GM21360 (cell line): ENCODE measurements around the gene BNC2.

ENCODE experiments used
- ATAC-seq: cut with Tn5 transposase; IDR thresholded peaks from one replicate; pipeline ENCODE4 v1.9.1; 2021; ENCODE audit warnings: mild to moderate bottlenecking, moderate library complexity; ENCODE audit not compliant: unreplicated experiment

The BNC2 gene

GRCh38 chr9:16687678-16688369 lies 182.6 kb downstream of the BNC2 start:
- ATAC-seq = no peak

DNA sequence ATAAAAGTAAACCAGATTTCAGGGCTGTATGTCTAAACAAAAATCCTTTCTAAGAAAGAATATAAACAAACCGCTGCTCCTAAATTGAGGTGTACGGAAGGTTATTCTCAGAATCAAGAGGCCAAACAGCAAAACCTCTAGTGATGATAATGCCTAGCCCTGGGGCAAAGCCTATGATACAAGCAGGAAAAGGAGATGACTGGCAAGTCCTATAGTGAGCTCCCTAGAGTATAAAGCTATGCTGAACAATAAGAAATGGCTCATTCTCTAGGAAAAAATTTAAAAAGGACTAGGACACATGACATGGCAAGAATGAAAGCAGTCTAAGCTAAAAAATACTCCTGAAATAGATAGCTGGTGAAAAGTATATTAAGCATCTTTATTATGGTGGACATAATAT lies 187.1 kb downstream of the BNC2 start:
- ATAC-seq = no peak

DNA sequence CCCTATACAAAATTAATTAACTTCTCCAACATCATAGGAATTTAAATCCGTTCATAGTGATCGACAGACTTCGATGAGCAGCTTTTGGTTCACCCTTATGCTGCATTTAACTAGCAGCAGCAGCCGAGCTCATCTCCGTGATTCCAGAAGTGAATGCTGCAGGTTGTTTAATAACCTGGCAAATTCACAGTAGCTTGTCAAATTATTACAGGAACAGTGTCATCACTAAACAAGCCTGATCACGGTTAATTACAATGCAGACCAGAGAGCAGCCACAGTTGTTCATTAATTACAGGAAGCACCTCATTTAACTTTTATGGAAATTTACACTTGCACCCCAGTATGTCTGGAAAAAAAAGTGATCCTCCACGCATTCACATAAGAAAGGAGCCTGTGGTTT lies 188.2 kb downstream of the BNC2 start:
- no peak for ATAC-seq

DNA sequence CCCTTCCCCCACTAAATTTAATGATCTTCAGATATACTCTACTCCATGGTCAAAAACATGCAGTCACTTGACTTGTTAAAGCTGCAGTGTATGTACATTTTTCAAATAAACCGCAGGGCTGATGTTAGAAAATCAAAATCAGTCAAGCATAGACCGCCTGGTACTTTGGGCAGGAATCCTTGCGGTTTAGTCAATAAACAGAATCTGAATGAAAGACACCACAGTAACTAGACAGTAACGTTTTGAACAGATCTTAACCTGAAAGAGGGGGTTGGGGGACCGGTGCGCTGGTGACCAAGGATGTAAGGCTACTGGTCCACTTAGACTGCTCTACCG lies 188.8 kb downstream of the BNC2 start:
- ATAC-seq = no peak

- no peak for ATAC-seq
Measured at GRCh38 chr9:16680975-16681651, 189.4 kb downstream of the BNC2 start.

- no peak for ATAC-seq
Measured at GRCh38 chr9:16680541-16680940, 189.9 kb downstream of the BNC2 start.

DNA sequence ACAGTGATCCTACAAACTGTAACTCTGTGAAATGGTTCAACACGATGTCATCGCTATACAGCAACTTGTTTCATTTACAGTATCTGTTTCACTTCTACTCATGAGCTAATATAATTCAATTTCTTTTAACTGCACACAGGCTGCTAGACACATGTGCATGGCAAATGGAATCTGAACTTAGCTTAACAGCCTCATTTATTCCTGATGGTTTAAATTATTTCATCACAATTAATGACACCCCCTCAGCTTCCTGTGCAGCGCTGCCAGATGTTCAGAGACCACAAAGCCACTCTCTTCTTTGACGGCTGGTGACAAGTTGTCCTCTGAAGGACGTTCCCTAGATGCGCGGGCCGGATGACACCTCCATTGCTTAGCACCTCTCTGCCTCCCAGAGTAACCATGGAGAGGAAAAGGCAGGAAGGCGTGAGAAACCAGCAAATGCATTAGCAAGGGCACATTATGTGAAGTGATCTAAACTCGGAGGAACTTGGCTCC lies 191.1 kb downstream of the BNC2 start:
- no peak for ATAC-seq

DNA sequence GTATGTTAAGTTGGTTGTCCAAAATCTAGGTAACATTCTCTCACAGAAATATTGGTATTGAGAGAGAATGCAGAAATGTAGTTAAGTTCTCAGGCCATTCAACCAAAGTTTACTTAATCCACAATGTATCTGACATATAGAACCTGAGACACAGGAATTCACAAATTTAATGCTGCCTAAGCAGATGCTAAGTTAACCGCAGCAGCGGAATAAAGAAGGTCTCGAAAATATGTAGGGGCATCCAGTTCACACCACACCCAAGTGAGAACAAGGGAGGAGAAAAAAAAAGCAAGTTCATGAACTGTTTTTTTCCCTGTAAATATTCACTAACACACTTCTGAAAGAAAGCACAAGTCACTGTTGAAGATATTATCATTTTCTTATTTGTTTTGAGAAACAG lies 194.0 kb downstream of the BNC2 start:
- no peak for ATAC-seq

- ATAC-seq = no peak
Measured at GRCh38 chr9:16675131-16675530, 195.3 kb downstream of the BNC2 start.

GRCh38 chr9:16673171-16673570 lies 197.3 kb downstream of the BNC2 start:
- no peak for ATAC-seq

DNA sequence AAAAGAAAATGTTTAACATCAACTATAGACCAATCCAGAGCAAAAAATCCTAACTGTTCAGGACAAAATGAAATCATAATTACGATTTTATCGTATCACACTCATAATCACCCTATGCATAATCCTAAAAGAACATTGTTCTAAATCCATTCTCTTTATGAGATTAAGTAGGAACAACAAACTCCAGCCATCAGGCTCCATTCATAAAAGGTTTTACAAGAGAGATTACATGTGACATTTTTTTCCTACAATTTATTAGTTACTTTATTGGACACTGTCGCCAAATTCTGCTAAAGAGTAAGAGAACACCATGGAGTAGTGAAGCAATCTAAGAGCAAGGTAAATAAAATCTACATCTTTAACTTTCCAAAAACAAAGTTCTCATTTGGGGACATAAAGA lies 198.0 kb downstream of the BNC2 start:
- ATAC-seq = no peak

DNA sequence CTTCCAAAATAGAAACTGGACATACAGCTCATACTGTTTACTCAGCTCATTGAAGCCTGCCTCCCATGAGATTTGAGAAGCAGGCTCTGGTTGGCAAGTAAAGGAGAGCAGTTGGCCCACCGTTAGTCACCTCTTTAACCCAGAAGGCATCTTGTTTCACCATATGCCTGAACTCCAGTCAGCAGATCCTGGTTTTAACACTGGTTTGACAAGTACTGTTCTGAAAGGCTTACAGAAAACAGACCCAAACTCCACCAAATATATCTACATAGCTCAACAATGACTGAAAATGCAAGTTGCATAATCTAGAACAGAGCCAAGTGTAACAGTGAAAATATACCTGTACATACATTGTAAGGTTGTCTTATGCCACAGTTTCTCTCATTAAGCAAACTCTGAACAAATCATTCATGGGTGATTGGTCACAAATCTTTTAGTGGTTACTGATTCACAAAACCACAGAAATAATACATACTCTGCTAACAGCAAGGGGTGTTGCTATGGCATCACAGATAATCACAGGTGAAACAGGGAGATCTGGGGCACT lies 198.8 kb downstream of the BNC2 start:
- ATAC-seq = no peak

DNA sequence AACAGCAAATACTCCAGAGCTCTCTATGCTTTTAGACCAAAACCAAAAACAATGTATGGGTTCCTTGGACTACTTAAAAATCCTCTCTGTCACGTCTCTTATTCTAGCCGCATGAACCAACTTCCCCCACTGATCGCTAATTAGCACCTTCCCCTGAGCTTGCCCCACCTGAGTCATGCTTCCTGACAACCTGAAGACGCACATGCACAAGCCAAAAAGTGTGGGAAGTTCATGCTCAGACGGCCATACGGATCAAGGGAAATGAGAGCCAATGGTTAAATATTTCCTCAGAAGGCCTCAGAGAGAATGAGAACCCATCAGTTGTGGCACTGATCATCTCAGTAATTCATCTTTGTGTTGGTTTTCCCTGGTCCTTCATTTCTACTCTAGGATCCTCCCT lies 199.7 kb downstream of the BNC2 start:
- no peak for ATAC-seq

- ATAC-seq = no peak
Measured at GRCh38 chr9:16668734-16669295, 201.7 kb downstream of the BNC2 start.

DNA sequence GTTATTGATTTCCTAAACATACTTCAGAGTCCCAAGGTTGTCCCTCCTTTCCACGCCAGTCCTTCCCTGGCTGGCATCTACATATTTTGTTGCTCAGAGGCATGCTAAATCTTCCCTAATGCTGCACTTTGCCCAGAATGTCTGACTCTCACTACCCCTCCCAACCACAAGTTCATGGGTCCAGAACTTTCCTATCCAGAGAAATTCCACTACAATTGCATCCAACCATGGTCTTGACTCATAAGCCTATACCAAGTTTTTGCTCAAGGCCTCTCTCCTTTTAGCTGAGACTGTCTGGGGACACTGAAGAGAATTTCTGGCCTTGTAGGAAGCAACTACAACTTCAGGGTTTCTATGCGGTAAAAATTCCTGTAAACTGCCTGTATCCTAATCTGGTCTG lies 206.3 kb downstream of the BNC2 start:
- no peak for ATAC-seq

DNA sequence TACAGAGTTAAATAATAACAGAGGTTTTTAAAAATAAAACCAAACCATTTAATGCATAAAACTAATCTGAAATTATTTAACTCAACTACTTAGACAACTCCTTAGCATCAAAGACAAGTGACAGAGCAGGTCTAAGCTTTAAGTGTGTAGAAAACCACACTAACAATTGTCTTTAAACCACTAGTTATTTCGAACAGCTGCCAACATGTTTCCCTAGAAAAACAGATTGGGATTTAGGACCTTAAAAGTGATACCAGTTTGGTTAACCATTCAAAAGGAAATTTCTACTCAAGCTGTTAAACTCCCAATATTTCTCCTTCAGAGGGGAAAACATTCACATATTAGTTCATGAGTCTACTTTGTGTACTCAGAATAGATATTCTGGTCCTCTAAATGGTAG lies 208.7 kb downstream of the BNC2 start:
- ATAC-seq = no peak

- ATAC-seq = no peak
Measured at GRCh38 chr9:16659096-16659495, 211.4 kb downstream of the BNC2 start.

DNA sequence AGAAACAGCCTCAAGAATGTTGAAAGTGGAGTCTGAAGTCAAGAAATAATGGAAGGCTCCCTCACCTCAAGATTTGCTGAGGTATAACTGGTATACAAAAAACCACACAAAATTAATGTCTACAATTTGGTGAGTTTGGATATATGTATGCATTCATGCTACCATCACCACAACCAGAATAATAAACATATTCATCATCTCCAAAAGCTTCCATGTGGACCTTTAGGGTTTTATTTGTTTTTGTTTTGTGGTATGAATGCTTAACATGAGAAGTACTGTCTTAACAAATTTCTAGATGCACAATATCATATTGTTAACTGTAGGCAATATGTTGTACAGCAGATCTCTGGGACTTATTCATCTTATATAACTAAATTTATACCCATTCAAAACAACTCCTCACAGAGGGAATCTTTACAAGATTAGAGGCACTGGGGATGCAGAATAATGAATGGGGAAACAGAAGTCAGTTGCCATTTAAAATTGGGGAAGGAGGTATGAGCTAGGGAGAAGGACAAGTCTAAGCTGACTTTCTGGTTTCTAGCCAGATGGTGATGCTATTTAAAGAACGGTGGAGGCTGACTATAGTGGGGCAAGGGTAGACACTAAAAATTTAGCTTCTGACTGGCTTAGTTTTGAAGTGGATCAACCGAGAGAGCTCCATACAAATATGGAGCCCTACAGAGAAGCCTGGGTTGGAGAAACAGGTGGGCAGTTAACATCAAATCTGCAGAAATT lies 213.9 kb downstream of the BNC2 start:
- ATAC-seq = no peak

DNA sequence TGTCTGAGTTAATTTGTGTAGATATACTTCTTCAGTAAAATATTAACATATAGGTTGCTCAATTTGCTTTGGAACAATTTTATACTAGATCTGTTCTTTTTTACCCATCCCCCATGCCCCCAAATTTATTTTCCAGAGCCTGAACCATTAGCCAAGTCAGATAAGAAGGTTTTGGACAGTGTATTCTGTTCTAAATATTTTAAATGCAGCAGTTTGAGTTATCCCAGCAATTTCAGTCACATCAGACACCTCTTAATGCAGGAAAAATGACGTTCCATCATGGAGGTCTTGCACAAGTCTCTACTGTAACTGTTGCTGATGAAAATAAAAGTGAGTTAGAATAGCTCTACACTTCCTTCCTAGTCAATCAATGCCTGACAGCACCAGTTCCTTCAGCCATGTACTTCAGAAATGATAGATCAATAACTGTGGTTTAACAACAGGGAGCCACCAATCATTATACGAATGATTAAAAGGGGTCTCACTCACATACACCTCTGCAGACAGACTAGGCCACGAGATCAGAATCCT lies 215.8 kb downstream of the BNC2 start:
- ATAC-seq = no peak

GRCh38 chr9:16653491-16654399 lies 216.7 kb downstream of the BNC2 start:
- ATAC-seq = no peak
